Peyer's patch (tissue), 4 donors: Measurements from ENCODE around the gene DNER.

Experiments
- POLR2A ChIP-seq, 2 donors: fragments of 450-650 bp; IDR thresholded peaks; one replicate each; pipeline ENCODE4 v1.5.1; 2017; ENCODE audit warnings: antibody characterized with exemption in 2 of 2, mild to moderate bottlenecking in 2 of 2, moderate library complexity in 2 of 2
- TF ChIP-seq, protein P1 (sequence below), 6 experiments: fragments of 450-650 bp in 4 of 6; fragments of 200-600 bp in 2 of 6; sonication (generic) in 1 of 6; IDR thresholded peaks; one replicate each; pipeline ENCODE4 v1.5.1; 2017 to 2019; ENCODE audit warnings: antibody characterized with exemption in 6 of 6, mild to moderate bottlenecking in 3 of 6, moderate library complexity in 1 of 6

DNA sequence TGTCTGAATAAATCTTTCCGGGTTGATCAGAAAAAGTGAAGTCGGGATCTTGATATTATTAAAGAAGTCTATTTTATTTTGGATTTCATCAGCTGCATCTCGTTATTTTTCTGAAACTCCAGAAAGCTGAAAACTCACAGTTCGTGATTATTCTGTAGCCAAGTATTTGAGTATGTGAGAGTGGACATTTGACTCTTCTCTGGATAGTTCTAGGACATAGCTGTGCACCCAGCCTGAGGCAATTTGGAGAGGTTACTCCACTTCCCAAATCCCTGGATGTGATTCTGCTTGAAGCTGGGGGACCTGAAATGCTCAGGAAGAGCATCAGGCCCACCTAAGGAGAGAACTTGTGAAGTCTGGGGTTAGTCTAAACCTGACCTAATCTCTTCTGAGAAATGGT, 325.6 kb downstream of the DNER start:
- TF ChIP-seq POLR2A (IDR thresholded peaks at IDR 0.05) = no peak
- TF ChIP-seq, protein P1, sequence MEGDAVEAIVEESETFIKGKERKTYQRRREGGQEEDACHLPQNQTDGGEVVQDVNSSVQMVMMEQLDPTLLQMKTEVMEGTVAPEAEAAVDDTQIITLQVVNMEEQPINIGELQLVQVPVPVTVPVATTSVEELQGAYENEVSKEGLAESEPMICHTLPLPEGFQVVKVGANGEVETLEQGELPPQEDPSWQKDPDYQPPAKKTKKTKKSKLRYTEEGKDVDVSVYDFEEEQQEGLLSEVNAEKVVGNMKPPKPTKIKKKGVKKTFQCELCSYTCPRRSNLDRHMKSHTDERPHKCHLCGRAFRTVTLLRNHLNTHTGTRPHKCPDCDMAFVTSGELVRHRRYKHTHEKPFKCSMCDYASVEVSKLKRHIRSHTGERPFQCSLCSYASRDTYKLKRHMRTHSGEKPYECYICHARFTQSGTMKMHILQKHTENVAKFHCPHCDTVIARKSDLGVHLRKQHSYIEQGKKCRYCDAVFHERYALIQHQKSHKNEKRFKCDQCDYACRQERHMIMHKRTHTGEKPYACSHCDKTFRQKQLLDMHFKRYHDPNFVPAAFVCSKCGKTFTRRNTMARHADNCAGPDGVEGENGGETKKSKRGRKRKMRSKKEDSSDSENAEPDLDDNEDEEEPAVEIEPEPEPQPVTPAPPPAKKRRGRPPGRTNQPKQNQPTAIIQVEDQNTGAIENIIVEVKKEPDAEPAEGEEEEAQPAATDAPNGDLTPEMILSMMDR (IDR thresholded peaks at IDR 0.05) = no peak
